Measurements from ENCODE around the gene UBP1. TPM values are rescaled to one million over a fixed set of nuclear protein-coding genes. Genes with fewer than 3 reads are reported as not detected.
"Not testable (repeated sequence)": the region's sequence is repeated elsewhere in the genome, so short reads cannot be mapped to it uniquely, and the experiment has no call there.

Gene UBP1
- total RNA-seq, 1 donor from 2014 or later = 36.6 TPM

- ATAC-seq (ENCODE audit: poor library complexity) (no peak), DNase-seq (no peak)
- intact Hi-C loops (cut with DNase I) = no loop called here
Observed at GRCh38 chr3:33438881-33439545, 1.2 kb downstream of the UBP1 start.

DNA sequence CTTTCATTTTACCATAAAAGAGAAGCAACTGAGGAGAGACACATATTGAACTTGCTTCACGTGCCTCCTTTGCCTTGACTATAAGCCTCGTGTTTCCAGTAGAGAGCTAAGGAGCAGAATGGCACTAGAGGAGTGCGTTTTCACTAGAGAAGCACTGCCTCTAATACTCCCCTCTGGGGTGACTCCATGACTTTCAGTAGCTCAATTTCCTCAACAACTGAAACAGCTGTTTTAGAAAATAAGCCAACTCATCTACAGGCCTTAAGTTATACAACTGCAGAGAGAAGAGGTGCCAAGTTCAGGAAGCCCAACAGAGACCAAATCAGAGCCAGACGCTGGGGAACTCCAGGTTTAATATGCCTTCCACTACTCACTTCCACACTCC is 1.9 kb downstream of the UBP1 start:
- intact Hi-C loops (cut with DNase I) = no loop called here
- no peak for DNase-seq
- no peak for ATAC-seq (ENCODE audit: poor library complexity)

DNA sequence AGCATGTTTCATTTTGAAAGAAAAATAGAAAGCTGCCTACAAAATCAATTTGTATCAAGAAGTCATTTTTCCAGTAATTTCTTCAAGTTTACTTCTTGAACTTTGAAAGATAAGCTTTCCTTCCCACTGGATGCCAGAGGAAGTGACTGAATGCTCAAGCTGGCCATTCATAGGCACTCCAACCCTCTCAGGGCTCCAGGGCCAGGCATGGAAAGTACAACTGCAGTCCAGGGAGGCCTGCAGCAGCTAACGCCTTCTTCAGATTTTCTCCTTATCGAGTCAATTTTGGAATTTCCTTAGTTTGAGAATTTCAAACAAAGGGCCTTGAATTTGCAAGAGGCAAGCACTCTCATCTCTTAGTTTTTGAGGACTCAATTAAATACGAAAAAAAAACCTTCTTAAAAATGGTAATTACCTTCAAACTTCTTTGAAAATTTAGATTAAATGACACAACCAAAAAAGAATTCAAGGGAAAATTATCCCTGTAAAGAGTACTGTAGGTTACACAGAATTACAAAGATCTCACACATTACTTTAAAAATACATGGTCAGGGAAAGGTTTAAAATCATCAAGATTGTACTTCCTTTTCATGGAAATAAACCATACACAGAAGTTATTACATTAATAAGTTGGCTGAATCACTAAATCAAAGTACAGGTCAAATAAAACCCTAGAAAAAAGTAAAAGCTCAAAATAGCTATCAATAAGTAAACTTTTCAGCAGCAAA is 2.5 kb downstream of the UBP1 start:
- no peak for ATAC-seq (ENCODE audit: poor library complexity)
- DNase-seq = peak; percentile 54
- intact Hi-C loops (cut with DNase I) = no loop called here

- no peak for DNase-seq
- ATAC-seq (ENCODE audit: poor library complexity) = no peak
- intact Hi-C loops (cut with DNase I) = no loop called here
Observed at GRCh38 chr3:33433843-33434242, 6.4 kb downstream of the UBP1 start.

DNA sequence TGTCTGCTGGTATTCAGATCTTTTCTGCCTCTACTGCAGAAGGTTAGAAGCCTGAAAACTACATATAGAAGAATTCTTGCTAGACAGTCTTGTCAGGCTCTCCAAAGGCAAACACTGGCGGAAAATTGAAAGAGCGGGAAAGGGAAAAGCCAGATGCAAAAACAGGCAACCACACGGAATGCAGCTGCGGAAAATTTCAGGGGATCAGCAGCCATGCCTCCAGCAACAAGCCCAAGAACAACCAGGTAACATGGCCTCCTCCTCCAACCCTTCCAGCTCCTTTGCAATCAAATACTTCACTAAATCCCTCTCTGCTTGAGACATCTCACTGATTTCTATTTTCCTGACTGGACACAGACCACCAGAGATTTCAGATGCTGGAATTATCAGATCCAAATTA is 9.6 kb downstream of the UBP1 start:
- no peak for DNase-seq
- intact Hi-C loops (cut with DNase I) = no loop called here
- no peak for ATAC-seq (ENCODE audit: poor library complexity)

- intact Hi-C loops (cut with DNase I) = no loop called here
- DNase-seq (no peak), ATAC-seq (ENCODE audit: poor library complexity) (no peak)
Observed at GRCh38 chr3:33430061-33430460, 10.1 kb downstream of the UBP1 start.

GRCh38 chr3:33429306-33429705 is 10.9 kb downstream of the UBP1 start:
- DNase-seq; intact Hi-C loops (cut with DNase I); ATAC-seq (ENCODE audit: poor library complexity): not testable (repeated sequence)

DNA sequence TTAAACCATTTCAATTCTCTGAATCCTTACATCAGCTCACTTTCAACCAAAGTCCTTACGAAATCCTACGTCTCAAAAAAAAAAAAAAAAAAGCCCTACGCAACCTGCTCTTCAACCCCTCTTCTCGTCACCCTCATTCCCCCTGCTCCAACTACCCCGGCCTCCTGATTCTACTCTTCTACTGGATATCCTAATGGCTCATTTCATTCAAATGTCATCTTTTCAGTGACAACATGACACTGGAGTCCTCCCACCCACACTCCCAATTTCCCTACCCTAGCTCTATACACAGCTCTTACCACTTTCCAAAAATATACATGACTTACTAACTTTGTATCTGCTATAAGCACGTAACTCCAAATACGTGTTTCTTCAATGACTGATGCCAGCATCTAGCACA is 11.5 kb downstream of the UBP1 start:
- intact Hi-C loops (cut with DNase I) = no loop called here
- ATAC-seq (ENCODE audit: poor library complexity) = peak; percentile 19

GRCh38 chr3:33426630-33427317 is 13.4 kb downstream of the UBP1 start:
- ATAC-seq (ENCODE audit: poor library complexity) (no peak), DNase-seq (no peak)
- intact Hi-C loops (cut with DNase I) = no loop called here

More for the DNA sequence above, 11.5 kb downstream of the UBP1 start:
- DNase-seq = no peak

- ATAC-seq (ENCODE audit: poor library complexity) (no peak), DNase-seq (no peak)
- intact Hi-C loops (cut with DNase I) = no loop called here
Observed at GRCh38 chr3:33426068-33426467, 14.1 kb downstream of the UBP1 start.

DNA sequence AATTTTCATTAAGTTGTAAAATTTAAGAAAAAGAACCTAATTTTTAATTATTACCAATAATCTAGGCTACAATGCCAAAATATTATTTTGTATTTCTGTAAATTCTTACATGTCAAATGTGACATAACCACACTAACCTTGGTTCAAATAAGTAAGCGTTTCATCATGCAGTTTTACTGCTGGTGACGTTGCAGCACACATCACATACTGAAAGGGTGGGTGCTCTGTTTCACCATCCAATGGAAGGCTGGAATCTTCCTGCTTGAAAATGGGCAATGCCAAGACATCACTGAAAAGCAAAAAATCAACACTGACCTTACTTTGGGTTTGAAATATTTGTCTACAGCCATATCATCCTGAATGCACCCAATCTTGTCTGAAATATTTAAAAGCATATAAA is 14.8 kb downstream of the UBP1 start:
- DNase-seq (no peak), ATAC-seq (ENCODE audit: poor library complexity) (no peak)
- intact Hi-C loops (cut with DNase I) = no loop called here

DNA sequence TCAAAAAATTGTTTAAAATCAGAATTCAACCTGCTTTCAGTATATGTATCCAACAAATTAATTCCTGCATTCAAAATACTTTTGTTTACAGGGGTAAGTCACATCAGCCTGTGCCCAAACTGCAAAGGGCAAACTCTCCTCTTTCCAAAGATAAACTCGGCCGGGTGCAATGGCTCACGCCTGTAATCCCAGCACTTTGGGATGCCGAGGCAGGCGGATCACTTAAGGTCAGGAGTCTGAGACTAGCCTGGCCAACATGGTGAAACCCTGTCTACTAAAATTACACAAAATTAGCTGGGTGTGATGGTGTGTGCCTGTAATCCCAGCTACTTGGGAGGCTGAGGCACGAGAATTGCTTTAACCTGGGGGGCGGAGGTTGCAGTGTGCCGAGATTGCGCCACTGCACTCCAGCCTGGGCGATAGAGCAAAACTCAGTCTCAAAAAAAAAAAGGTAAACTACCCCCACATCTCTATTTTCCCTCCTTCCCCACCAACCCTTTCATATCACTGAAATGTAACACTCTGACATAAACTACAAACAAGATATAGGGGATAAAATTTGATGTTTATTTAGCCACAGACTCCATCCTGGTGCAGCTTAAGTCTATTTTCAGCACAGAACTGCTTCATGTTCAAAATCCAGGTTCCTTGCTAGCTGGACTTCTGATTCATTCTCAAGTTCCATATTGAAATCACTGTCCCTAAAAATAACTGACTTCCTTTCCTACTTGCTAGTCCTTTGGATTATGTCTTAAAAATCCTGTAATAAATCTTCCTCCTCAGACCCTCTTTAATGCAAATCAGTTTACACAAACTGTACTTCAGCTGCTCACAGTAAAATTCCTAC is 15.4 kb downstream of the UBP1 start:
- ATAC-seq (ENCODE audit: poor library complexity) (peak; percentile 71), DNase-seq (no peak)
- intact Hi-C loops (cut with DNase I) = no loop called here

- intact Hi-C loops (cut with DNase I) = no loop called here
- ATAC-seq (ENCODE audit: poor library complexity) = no peak
- DNase-seq = no peak
Observed at GRCh38 chr3:33420966-33421365, 19.2 kb downstream of the UBP1 start.

DNA sequence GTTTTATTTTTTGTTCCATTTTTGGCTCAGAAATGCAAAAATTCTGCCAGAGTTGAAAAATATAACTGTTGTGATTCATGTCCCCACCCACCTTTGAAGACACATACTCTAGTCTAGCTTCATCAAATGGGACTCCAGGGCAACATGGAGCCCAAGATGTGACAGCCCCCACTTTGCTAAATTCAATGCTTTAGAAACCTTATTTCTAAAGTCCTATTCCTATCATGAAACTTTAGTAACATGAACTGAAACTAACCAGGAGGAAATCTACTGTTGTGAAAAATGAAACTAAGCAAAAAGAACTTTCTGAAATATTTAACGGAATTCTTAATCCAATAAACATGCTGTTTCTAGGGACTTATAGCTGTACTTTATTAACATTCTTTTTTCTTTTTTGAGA is 20.3 kb downstream of the UBP1 start:
- DNase-seq (no peak), ATAC-seq (ENCODE audit: poor library complexity) (no peak)
- intact Hi-C loops (cut with DNase I) = no loop called here

DNA sequence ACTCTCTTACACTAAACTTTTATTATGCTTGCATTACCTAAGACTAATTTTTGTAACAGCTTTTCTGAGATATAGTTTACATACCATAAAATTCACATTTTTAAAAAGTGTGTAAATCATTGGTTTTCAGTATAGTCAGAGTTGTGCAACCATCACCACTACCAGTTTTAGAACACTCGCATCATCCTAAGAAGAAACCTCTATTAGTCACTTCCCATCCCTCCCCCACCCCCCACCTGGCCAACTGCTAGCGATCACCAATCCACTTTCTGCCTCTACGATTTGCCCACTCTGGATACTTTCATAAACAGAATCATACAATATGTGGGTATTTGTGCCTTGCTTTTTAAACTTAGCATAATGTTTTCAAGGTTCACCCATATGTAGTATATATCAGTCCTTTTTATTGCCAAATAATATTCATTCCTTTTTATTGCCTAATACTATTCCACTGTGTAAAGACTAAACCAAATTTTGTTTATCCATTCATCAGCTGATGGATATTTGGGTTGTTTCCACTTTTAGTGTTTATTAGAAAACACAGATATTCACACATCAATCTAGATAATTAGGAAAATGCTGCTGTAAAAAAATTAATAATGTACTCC is 23.0 kb downstream of the UBP1 start:
- intact Hi-C loops (cut with DNase I) = no loop called here
- no peak for DNase-seq
- ATAC-seq (ENCODE audit: poor library complexity) = no peak

GRCh38 chr3:33410816-33411215 is 29.4 kb downstream of the UBP1 start:
- intact Hi-C loops (cut with DNase I); ATAC-seq (ENCODE audit: poor library complexity); DNase-seq: not testable (repeated sequence)

GRCh38 chr3:33403756-33404155 is 36.4 kb downstream of the UBP1 start:
- intact Hi-C loops (cut with DNase I) = no loop called here
- DNase-seq (no peak), ATAC-seq (ENCODE audit: poor library complexity) (no peak)

GRCh38 chr3:33402936-33403335 is 37.3 kb downstream of the UBP1 start:
- ATAC-seq (ENCODE audit: poor library complexity) (no peak), DNase-seq (no peak)
- intact Hi-C loops (cut with DNase I) = no loop called here

DNA sequence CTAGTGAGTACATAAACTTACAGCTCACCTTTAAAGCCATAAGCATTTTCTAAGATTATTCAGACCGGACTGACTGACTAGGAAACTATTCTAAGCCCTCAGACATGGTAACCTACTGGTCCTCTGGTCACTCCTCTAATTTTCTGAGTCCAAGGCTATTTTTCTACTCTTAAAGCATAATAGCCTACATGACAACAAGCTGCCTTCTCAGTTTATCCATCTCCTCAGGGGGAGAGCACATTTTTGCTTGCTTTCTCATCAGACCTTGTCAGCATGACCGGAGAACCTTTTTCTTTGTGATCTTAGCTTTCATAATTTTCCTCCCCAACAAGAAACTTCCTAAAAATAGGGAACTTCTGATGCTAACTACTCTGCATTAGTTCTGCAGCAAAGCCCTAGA is 38.4 kb downstream of the UBP1 start:
- intact Hi-C loops (cut with DNase I) = no loop called here
- no peak for ATAC-seq (ENCODE audit: poor library complexity)

More for the DNA sequence above, 38.4 kb downstream of the UBP1 start:
- DNase-seq = no peak
